Measurements from ENCODE around the gene MLH1.
A peak's percentile ranks its signal among the peaks of the same experiment; 100 is the strongest.
"Not testable (repeated sequence)": the region's sequence is repeated elsewhere in the genome, so short reads cannot be mapped to it uniquely, and the experiment has no call there.

The MLH1 gene

DNA sequence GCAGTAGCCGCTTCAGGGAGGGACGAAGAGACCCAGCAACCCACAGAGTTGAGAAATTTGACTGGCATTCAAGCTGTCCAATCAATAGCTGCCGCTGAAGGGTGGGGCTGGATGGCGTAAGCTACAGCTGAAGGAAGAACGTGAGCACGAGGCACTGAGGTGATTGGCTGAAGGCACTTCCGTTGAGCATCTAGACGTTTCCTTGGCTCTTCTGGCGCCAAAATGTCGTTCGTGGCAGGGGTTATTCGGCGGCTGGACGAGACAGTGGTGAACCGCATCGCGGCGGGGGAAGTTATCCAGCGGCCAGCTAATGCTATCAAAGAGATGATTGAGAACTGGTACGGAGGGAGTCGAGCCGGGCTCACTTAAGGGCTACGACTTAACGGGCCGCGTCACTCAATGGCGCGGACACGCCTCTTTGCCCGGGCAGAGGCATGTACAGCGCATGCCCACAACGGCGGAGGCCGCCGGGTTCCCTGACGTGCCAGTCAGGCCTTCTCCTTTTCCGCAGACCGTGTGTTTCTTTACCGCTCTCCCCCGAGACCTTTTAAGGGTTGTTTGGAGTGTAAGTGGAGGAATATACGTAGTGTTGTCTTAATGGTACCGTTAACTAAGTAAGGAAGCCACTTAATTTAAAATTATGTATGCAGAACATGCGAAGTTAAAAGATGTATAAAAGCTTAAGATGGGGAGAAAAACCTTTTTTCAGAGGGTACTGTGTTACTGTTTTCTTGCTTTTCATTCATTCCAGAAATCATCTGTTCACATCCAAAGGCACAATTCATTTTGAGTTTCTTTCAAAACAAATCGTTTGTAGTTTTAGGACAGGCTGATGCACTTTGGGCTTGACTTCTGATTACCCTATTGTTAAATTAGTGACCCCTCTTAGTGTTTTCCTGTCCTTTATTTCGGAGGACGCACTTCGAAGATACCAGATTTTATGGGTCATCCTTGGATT, at the start of gene MLH1:
MLH1 (plus strand) TSS at position 193 of the 958 bp plus-strand sequence; CDS start at position 223, 30 bp downstream.
- peak; percentile 100 for DNase-seq

DNA sequence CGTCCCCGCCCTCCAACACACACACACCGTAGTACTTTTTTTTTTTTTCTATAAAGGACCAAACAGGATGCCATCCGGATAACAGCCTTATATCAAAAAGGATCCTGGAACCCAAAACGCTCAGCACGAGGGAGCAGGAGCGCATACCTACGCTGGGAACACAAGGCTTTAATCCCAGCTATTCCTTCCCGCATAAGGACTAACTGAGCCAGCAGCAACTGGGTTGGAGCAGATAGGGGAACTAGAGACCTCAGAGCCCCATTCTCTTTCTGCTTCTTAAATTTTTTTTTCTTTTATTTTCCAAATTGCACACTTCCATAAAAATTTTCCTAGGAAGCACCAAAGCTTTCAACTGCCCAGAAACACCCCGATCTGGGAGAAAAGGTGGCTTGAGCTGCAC, 49.7 kb upstream of the MLH1 start:
- no peak for DNase-seq

DNA sequence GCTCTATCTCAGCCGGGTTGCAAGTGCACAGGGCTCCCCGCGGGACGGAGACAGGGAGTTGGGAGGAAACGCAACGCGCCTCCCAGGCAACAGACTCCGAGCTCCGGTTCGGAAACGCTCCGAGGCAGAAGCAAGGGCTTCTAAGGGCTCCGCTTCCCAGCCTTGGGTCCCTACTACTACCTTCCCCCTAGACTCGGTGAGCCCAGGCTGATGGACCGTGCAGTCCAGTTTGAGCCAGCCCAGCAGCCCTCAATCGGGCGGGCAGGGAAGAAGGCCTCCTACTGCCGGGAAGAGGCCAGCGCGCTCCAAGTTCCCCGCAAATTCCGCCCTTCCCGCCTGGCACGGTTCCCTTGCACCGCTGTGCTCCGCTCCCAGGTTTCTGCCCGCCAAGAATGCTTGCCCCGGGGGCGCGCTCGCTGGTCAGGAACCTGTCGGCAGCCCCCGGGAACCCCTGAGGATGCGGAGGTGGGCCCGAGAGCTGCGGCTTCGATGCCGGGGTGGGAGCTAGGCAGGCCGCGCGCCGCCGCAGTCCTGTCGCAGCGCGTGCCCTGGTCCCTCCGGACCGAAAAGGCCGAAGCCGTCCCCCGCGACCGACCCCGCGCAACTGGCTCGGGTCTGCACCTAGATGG, 49.2 kb upstream of the MLH1 start:
- peak; percentile 24 for DNase-seq

DNA sequence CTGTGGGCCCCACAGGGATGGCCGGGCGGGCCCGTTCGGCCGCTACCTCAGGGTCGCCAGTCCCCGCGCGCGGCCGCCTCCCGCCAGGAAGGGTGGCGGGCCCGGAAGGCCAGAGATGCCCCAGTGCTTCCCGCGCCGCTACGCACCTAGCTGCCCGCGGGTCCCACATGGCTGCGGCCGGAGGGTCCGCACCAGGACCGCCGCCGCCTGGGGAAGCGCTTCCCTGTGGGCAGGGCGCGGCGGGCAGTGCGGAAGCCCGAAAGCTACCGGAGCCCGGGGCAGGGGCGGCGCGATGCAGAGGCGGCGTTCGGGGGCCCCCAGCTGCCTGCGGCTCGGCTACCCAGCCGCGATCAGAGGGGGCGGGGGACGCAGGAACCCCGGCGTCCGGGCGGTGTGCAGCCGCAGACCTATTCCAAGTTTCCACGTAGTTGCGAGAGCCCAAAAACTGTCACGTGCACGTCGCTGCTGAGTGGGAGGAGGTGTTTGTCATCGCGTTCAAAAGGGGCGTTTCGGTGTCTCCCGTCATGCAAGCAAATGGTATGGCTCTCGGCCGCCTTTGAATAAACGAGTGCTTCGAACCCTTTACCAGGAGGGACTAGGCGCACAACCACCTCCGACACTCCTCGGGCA, 48.6 kb upstream of the MLH1 start, which contains the start of gene TRANK1:
TRANK1 (minus strand) TSS at position 414 of the 630 bp plus-strand sequence; CDS start at position 169, 245 bp downstream.
- peak; percentile 86 for DNase-seq

DNA sequence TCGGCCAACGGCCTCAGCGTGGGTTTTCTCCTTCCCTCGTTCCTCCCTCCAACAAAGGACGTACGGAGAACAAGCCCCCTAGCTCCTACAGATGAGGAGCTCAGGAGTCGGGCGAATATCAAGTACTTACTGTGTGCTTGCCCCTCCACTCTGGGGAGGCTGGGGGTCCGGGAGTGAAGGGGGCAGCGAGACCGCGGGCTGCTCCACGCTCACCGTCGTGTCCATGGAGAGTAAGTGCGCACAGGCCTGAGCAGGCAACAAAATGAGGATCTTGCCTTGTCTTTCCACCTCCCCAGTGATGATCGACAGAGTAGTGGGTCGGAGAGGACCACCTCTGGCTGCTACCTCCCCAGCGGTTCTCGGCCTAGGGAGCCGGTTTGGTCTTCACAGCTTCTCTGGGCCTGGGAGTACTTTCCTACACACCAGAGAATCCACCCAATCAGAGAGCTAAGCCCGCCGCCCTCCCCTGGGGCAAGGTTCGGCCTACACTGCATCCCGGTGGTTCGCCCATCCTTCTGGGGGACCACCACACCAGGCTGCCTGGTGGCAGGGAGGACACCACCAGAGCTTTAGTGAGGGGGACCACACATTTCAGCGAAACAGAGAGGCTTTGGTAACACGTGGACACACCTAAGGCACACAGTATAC, 47.9 kb upstream of the MLH1 start:
- no peak for DNase-seq

DNA sequence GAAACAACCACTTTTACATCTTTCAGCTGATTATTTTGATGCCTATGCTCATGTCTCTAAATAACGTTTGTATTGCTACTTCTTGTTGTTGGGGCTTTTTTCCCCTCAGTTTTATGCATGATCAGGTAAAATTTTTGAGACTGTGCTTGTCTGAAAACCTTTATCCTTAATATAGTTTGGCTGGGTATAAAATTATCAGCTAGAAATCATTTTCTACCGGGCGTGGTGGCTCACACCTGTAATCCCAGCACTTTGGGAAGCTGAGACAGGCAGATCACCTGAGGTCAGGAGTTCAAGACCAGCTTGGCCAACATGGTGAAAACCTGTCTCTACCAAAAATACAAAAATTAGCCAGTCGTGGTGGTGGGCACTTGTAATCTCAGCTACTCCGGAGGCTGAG, 45.5 kb upstream of the MLH1 start:
- DNase-seq = not testable (repeated sequence)

DNA sequence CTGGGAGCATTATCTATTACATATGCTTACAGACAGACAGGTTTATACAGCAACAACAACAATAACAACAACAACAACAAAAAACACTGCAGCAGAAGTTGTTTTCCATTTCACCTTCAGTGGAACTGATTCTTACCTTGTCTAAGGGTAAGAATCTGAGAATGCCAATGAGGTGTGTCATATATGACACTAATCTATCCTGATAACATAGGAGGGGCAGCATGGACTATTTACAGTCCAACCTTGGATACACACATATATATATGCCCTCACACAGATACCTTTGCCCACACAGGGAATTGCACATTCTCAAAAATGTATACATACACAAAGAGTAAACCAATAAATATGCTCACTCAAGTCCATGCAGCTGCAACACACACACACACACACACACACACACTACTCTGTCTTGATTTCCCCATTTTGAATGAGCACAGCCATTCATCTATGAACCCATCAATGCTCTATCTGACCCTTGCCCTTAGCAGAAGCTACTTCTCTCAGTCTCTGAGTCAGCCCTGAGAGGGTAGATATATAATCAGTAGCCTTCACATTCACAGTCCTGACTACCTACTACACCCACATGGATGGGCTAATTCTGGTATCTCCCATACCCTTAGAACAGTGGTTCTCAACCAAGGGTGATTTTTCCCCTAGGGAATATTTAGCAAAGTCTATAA, 38.7 kb upstream of the MLH1 start:
- no peak for DNase-seq

DNA sequence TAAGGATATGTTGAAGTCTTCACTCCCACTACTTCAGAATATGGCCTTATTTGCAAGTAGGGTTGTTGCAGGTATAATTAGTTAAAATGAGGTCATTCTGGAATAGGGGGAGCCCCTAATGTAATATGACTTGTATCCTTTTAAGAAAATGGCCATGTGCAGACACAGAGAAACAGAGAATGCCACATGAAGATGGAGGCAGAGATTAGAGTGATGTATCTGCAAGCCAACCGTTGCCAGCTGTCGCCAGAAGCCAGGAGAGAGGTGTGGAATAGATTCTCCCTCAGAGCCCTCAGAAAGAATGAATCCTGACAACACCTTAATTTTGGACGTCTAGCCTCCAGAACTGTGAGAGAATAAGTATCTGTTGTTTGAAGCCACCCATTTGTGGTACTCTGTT, 37.2 kb upstream of the MLH1 start:
- no peak for DNase-seq

DNA sequence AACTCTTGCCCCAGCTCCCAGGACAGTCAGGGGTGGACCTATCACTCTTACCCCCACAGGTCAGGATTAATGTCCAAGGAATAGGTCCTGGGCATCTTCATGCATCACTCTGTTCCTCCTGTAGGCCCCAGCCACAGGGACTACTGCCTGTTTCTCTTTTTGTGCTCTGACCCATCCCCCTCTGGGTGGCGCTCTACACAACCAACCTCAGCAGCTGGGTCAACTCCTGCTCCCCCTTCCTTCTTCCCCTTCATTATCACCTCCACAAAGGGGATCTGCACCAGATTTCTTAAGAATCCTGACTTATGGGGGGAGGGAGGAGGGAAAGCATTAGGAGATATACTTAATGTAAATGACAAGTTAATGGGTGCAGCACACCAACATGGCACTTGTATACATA, 36.3 kb upstream of the MLH1 start:
- no peak for DNase-seq

DNA sequence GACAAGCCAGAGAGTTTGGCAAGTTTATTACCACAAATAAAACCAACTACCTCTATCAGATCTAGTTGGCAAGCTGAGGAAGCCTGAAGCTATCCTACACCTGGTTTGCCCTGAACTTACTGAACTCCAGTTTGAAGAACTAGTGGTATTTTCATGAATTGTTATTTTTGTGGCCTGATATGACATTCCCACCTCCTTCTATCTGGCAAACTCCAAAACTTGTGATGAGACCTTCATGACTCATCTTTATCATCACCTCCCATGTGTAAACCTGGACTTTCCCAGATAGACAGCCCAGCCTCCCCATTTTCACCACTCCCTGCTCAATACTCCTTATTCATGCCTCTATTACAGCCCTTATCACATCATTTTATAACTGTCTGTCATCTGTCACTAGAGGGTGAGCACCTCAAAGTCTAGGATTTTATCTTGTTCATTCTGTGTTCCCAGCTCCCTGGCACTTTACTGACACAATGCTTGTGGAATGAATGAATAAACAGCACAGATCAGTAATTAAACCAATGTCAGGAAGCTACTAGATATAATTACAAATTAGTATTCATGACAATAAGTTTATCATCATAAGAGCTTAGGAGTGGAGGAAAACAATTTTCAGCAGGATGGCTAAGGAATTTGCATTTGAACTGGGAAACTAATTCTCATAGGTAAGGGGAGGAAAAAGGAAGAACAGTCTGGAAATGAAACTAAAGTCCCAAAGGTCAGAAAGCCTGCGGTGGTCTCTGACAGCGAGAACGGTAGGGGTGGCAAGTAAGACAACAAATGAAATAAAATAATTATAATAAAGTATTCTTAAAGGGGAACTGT, 35.2 kb upstream of the MLH1 start:
- DNase-seq = peak; percentile 7

DNA sequence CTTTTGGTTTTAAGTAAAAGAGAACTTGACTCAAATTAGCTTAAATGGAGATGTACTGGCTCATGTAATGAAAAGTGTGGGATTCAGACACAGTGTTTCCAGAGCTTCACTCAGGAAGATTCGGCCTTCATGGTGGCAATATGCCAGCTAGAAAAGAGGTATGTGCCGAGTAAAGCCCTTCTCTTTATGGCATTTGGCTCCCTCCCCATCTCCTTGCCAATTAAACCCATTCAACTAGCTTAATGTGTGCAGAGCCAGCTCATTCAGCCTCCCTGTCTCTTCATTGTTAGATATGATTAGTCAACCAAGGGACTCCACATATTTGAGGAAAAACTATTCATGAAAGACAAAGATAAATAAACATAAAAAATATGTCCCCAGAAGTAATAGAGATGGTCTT, 33.5 kb upstream of the MLH1 start:
- no peak for DNase-seq

DNA sequence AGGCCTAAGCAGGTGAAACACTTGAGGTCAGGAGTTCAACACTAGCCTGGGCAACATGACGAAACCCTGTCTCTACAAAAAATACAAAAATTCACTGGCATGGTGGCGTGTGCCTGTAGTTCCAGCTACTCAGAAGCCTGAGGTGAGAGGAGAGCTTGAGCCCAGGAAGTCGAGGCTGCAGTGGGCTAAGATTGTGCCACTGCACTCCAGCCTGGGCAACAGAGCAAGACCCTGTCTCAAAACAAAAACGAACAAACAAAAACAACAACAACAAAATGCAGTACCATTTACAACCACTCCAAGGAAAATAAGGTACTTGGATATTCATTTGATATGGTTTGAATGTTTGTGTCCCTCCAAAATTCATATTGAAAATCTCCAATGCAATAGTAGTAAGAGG, 32.8 kb upstream of the MLH1 start:
- no peak for DNase-seq

DNA sequence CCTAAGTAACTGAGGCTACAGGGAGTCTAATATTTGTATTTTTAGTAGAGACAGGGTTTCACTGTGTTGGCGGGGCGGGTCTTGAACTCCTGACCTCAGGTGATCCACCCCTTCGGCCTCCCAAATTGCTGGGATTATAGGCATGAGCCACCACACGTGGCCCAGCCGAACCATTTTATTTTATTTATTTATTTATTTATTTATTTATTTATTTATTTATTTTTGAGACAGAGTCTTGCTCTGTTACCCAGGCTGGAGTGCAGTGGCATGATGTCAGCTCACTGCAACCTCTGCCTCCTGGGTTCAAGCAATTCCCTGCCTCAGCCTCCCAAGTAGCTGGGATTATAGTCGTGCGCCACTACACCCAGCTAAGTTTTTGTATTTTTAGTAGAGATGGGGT, 30.3 kb upstream of the MLH1 start:
- not testable (repeated sequence) for DNase-seq

DNA sequence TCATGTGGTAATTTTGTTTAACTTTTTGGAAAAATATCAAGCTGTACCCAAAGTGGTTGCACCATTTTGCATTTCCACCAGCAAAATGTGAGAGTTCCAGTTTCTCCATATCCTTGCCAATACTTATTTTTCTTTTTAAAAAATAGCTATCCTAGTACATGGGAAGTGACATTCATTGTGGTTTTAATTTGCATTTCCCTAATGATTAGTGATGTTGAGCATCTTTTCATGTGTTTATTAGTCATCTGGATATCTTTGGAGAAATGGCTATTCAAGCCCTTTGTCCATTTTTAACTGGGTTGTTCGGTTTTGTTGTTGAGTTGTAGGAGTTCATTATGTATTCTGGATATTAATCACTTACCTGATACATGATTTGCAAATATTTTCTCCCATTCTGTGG, 29.0 kb upstream of the MLH1 start:
- DNase-seq = no peak

DNA sequence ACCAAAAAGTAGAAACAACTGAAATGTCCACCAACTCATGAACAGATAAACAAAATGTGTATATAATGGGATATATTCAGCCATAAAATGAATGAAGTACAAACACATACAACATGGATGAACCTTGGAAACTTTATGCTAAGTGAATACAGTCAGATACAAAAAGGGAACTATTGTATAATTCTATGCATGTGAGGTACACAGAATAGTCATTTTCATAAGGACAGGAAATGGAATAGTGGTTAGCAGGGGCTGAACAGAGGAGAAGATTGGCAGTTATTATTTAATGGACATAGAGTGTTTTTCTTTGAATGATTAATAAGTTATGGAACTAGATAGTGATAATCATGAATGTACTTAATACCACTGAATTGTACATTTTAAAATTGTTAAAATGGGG, 28.5 kb upstream of the MLH1 start:
- no peak for DNase-seq

DNA sequence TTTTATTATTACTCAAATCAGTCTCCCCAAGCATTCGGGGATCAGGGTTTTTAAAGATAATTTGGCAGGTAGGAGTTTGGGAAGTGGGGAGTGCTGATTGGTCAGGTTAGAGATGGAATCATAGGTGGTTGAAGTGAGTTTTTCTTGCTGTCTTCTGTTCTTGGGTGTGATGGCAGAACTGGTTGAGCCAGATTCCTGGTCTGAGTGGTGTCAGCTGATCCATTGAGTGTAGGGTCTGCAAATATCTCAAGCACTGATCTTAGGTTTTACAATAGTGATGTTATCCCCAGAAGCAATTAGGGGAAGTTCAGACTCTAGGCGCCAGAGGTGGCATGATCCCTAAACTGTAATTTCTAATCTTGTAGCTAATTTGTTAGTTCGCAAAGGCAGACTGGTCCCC, 27.9 kb upstream of the MLH1 start:
- DNase-seq = no peak

DNA sequence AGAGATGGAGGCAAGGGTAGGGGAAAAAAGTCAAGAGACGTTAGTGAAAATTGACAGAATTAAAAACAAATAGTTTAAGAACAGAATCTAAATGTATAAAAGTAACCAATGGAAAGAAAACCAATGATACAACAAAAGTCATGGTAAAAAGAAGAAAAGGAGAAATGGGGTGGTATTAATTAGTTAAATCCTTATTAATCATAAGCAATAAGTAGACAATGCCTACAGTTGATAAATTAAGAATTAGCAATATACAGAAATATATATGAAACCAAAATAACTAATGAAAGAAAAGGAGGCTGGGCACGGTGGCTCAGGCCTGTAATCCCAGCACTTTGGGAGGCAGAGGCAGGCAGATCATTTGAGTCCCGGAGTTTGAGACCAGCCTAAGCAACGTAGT, 24.2 kb upstream of the MLH1 start:
- DNase-seq = no peak

DNA sequence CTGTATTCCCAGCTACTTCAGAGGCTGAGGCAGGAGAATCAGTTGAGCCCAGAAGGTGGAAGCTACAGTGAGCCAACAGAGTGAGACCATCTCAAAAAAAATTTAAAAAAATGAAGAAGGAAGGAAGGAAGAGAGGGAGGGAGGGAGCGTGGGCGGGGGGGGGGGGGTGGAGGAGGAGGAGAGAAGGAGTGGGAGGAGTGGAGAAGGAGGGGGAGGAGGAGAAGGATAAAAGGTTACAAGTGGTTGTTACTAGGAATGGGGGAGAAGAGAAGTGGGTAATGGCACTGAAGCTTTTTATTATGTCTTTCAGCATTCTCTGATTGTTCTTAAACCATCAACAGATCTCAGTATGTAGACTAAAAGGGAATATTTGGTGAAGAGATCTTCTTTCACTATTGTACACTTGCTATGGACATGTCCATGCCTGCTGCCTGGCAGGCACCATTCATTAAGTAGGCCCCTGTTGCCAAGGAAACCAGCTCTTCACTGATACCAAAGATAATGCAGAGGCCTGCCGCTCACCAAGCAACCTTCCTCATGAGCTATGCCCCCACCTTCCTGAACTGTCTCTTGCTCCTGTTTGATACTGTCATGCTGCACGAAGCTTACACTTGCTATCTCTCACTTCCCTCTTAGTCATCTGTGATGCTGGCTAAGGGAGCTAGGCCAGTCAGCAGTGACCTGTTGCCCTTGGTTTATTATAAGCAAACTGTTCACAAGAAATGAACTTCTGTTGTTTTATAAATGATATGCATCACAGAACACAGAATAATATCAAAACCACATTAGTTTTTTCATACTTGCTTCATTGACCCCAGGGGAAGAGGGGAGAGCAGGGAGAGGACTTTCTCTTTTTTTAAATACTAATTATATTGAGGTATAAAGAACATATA, 23.5 kb upstream of the MLH1 start:
- peak; percentile 69 for DNase-seq

DNA sequence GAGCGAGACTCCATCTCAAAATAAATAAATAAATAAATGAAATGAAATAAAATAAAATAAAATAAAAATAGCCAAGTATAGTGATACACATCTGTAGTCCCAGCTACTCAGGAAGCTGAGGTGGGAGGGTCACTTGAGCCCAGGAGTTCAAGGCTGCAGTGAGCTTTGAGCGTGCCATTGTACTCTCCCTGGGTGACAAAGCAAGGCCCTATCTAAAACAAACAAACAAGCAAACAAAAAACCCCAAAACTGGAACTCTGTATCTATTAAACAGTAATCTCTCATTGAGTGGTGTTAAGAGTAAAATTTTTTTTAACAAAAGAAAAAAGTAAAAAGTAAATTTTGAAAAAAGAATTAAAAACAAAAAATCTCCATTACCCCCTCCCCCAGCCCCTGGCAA, 21.2 kb upstream of the MLH1 start:
- no peak for DNase-seq

DNA sequence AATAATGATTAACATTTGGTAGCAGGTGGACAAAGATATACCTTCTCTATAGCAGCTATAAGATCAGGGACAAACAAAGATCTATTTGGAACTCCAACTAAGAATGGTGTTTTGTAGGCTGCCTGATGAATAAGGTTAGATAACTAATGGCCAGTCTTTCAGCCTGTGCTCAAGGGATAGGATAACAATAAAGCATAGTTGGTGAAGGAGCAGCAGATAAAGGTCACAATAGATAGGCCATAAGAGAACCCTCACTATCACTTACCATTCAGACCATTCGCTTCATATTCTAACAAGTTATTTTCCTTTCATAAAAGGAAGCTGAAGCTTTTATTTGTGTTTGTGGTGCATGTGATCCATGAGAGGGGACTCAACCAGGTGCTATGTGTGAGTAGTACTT, 20.2 kb upstream of the MLH1 start:
- DNase-seq = no peak

DNA sequence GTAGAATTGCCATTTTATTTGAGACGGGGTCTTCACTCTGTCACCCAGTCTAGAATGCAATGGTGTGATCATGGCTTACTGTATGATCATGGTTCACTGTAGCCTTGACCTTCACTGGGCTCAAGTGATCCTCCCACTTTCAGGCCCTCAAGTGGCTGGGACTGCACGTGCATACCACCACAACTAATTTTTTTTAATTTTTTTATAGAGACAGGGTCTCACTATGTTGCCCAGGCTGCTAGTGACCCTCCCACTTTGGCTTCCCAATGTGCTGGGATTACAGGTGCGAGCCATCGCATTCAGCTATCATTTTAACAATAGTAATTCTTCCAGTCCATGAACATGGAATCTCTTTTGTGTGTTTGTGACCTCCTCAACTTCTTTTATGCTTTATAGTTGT, 12.3 kb upstream of the MLH1 start:
- no peak for DNase-seq
